Measurements from ENCODE around the gene TAGLN3.
"Not testable (repeated sequence)": the region's sequence is repeated elsewhere in the genome, so short reads cannot be mapped to it uniquely, and the experiment has no call there.

Gene TAGLN3

GRCh38 chr3:112011376-112011940 lies 12.7 kb downstream of the TAGLN3 start:
- no peak for DNase-seq

DNA sequence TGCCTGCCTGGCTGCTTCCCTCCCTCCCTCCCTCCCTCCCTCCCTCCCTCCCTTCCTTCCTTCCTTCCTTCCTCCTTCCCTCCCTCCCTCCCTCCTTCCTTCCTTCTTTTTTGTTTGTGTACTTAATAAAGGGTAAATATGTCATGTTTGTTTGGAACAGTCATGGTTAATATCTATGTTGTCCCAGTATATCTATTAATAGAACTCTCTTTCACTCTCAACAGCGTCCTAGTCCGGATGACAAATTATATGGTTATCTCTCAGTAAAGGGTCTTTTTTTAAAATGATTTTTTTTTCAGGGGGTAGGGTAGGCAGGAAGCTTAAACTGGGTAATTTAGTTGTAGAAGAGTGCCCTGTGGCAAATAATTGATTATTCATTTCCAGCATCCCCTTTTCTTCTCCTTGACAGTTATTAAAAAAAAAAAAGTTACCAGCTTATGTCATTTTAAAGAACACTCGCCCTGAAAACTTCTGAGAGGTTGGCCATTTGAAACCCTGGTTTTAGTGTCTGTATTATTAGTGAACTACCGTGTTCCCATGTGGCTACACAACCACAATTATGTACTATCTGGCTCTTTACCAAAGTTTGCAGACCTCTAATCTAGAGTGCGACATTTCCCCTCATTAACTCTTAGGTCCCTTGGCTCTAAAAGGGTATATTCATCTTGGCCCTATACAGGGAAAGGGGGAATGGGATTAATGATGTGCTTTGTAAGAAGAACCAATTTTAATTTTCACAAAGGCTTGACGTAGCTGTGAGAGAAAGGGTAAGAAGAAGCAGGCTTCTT lies 13.7 kb downstream of the TAGLN3 start:
- DNase-seq, result no peak

DNA sequence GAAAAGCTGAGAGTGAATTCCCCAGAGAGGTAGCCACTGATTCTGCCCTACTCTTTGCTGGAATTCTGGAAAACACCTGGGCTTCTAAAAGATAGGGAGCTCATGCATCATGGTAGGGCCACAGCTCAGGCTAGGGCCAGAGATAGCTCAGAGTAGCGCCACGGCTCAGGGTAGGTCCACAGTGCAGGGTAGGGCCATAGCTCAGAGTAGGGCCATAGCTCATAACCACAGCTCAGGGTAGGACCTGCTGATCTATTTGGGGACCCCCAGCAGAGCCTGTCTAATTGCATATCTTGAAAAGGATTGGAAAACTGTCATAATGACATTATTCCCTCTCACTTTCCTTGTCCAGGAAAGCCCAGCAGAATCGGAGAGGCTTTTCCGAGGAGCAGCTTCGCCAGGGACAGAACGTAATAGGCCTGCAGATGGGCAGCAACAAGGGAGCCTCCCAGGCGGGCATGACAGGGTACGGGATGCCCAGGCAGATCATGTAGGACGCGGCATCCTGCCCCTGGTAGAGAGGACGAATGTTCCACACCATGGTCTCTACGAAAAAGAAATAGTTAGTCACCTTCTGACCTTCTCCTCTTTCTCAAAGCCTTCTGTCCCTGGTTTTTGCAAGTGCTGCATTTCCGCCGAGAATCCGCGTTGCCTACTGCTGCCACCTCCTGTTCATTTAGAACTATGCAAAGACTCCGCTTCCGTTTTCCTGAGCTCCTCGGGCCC lies 14.5 kb downstream of the TAGLN3 start:
- no peak for DNase-seq

GRCh38 chr3:112013784-112014143 lies 15.0 kb downstream of the TAGLN3 start:
- DNase-seq, result no peak

GRCh38 chr3:112017091-112017490 lies 18.4 kb downstream of the TAGLN3 start:
- DNase-seq, result no peak

DNA sequence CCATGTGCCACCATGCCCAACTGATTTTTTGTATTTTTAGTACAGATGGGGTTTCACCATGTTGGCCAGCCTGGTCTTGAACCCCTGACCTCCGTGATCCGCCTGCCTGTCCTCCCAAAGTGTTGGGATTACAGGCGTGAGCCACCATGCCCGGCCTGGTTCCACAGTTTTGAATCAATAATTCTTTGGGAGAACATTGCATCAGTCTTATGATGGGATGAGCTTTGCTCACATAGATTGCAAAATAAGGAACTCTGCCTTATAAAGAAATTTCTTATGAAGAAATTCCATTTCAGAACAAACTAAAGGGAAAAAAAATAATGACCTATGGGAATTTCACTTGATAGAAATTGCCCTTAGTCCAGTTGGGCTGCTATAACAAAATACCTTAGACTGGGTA lies 20.0 kb downstream of the TAGLN3 start:
- DNase-seq, result no peak

GRCh38 chr3:112019716-112020115 lies 21.0 kb downstream of the TAGLN3 start:
- DNase-seq, result no peak

DNA sequence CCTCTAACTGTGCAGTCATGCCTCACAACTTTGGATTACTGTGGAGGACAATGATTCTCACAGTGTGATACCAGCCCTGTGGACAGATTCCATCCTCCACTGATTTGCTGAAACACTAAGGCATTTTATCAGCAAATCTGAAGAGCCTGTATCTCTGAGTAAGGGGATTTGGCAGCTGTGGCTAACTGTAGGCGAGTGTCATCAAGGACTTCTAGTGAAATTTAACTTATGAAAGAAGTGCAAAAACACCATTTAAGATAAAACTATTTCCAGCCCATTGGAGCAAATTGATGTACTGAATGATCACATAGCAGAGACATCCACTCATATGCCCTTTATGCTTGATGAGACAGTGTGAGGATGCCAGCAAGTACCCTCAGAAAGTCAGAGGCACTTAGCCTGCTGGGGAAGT lies 22.0 kb downstream of the TAGLN3 start:
- no peak for DNase-seq

GRCh38 chr3:112027142-112027541 lies 28.4 kb downstream of the TAGLN3 start:
- DNase-seq, result no peak

DNA sequence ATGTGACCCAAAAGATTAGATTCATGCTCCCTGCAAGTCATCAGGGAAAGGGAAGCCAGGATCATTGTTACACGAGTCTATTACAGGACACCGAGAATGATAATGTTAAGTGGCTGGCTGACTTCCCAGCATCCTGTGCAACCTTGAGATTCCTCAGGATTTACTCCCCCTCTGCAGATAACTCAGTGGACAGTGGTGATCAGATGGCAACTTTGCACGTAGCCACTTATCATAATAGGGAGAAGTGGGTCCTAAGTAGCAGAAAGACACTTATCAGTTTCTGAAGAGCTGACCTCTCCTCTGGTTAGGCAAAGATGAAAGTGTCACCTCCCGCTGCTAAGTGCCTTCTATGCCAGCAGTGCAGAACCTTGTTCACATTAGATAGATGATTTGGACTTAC lies 29.1 kb downstream of the TAGLN3 start:
- no peak for DNase-seq

- no peak for DNase-seq
Measured at GRCh38 chr3:112030901-112031300, 32.2 kb downstream of the TAGLN3 start.

- peak; percentile 43 for DNase-seq
Measured at GRCh38 chr3:112032098-112032731, 33.5 kb downstream of the TAGLN3 start.

DNA sequence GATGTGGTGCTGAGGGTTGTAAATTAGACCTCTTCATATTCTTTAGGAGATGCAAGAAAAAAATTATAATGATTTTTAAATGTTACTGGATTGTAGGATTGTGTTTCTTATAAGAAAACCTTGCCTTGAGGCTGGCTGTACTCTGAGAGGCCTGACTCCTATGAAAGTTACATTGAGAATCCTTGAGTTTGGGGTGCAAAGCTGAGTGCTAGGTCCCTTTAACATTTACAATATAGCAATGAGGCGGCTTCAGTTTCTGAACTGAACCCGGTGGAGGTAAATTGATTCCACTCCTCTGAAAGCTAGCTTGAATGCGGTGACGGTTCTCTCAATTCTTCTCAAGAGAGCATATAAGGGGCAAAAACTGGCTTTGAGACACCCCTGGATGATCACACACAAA lies 35.7 kb downstream of the TAGLN3 start, which contains the start of gene TMPRSS7:
Gene TMPRSS7, plus strand, starts transcription at position 301 of the 400 bp plus-strand sequence. CDS start 110 bp downstream, outside the sequence.
- DNase-seq, result no peak

GRCh38 chr3:112035241-112035640 lies 36.5 kb downstream of the TAGLN3 start:
- no peak for DNase-seq

DNA sequence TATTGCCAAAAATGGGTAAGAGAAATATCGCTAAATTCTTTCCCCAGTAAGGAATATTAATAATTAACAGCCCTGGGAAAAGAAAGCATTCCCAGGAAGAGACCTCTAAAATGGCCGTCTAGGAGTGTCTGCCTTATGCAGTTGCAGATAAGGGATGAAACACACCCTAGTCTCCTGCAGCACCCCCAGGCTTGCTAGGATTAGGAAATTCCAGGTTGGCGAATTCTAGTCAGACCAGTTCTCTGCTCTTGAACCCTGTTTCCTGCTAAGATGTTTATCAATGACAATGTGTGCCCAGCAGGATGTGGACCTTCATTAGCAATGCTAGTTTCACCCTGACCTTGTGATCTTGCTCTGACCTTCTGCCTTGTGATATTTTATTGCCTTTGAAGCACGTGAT lies 38.5 kb downstream of the TAGLN3 start:
- not testable (repeated sequence) for DNase-seq

DNA sequence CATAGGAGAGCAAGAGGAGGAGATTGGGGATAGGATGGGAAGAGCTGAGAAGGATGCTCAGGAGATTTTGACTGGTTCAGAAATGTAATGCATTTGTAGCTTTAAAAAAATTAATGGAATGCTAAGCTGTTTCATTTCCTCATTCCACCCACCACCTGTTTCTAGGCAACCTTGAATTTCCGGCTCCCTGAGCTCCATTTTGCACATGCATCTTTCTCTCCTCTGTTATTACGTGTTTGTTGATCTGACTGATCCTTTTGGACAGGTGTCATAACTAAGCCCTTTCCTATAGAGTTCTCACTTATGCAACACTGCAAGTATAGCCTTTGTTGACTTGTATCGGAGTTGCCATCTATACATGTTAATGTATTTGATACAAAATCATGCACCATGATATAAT lies 40.1 kb downstream of the TAGLN3 start:
- DNase-seq, result peak; percentile 50

DNA sequence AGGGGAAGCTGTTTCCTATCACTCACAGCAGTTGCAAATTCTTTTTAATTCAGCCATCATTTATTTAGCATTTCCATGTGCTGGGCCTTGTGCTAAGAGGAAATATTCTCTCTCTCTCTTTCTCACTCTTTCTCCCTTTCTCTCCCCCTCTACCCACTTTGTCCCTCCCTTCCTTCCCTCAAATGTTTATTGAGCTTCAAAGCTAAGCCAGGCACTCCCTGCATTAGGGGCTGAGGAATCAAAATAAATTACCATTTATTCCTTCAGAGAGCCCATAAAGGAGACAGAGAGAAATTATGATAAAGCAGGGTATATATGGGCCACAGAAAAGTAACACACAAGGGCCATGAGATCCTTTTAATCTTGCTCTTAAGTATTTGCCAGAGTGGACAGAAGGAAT lies 42.6 kb downstream of the TAGLN3 start:
- DNase-seq, result no peak

- DNase-seq, result peak; percentile 99
Measured at GRCh38 chr3:112042842-112043280, 44.1 kb downstream of the TAGLN3 start.

GRCh38 chr3:112043621-112044201 lies 45.0 kb downstream of the TAGLN3 start:
- DNase-seq, result peak; percentile 73

DNA sequence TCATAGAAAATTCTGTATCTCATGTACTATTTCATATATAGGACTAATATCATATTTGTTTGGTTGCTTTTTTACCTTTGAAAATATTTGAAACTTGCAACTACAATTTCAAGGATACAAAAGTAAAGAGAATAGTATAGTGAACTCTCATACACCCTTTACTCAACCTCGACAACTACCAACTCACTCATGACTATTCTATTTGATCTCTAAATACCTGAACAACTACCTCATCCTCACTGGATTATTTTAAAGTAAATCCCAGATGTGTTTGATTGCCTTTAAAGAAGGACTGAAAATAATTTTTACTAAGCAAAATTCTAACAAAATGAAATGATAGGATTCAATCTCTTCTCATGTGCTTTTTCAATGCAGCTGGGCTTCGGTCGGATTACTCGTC lies 47.9 kb downstream of the TAGLN3 start:
- DNase-seq, result no peak

DNA sequence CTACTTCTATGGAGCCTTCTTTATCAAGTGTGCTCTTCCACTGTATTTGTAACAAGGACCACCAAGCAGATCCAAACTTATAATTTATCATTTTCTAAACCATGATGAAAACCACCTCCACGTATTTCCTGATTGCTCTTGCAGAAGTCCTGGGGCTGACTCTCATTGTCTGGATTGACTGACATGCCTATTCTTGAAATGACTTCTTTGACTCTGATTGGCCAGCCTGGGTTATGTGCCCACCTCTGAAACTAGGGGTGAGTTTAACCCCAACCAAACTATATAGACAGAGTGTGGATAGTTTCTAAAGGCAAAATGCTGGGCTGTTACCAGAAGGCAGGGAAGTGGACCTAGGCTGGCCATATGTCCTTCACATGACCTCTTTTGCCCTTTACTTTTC lies 48.5 kb downstream of the TAGLN3 start:
- no peak for DNase-seq

GRCh38 chr3:112048911-112049310 lies 50.2 kb downstream of the TAGLN3 start:
- DNase-seq, result no peak

- no peak for DNase-seq
Measured at GRCh38 chr3:112053229-112053628, 54.5 kb downstream of the TAGLN3 start.

Measured in NCI-H2029 (cell line).